NB4 (cell line): ENCODE data around the gene CCDC137.

ENCODE experiments used
- DNase-seq: peaks from one replicate; pipeline ENCODE4 v3.0.0; 2010; ENCODE audit warnings: low read depth
- H3K4me3 ChIP-seq: one replicate; pipeline ENCODE4 v1.5.1; 2011; ENCODE audit warnings: mild to moderate bottlenecking, low read depth, low read length, moderate library complexity
- CTCF ChIP-seq: IDR thresholded peaks from one replicate; pipeline ENCODE4 v1.5.1; 2012; ENCODE audit warnings: low read depth, low read length
- MAX ChIP-seq: IDR thresholded peaks from 2 replicates; pipeline ENCODE4 v1.6.1; 2011; ENCODE audit warnings: low read depth, low read length
- MYC ChIP-seq: IDR thresholded peaks from 2 replicates; pipeline ENCODE4 v1.6.1; 2011; ENCODE audit warnings: low read depth, low read length
- POLR2A ChIP-seq: IDR thresholded peaks from 2 replicates; pipeline ENCODE4 v1.6.1; 2011; ENCODE audit warnings: mild to moderate bottlenecking; ENCODE audit not compliant: insufficient read length; ENCODE audit errors: extremely low read depth

The CCDC137 gene

GRCh38 chr17:81635431-81635830, 31.1 kb upstream of the CCDC137 start:
- peak overlapping the region; percentile 95 for H3K4me3 ChIP-seq
- no peak for DNase-seq
- TF ChIP-seq CTCF (no peak), MYC (no peak), POLR2A (no peak), MAX (no peak)

- peak overlapping the region; percentile 95 for H3K4me3 ChIP-seq
- TF ChIP-seq POLR2A, result no peak
- no peak for TF ChIP-seq MYC
- no peak for TF ChIP-seq CTCF
- no peak for TF ChIP-seq MAX
- no peak for DNase-seq
These were observed 30.5 kb upstream of the CCDC137 start for GRCh38 chr17:81635973-81636504.

GRCh38 chr17:81636505-81637288, 29.8 kb upstream of the CCDC137 start, which contains the start of the genes NPLOC4 and TSPAN10:
NPLOC4 (minus strand) TSS chr17:81637112; CDS start chr17:81636930, 182 bp downstream.
TSPAN10 (plus strand) TSS chr17:81637196; CDS start chr17:81642413, 5,217 bp downstream.
- peak; percentile 86 for DNase-seq
- TF ChIP-seq MYC, result peak; percentile 73
- TF ChIP-seq MAX, result peak; percentile 60; the same call in 1 of the 2 replicates
- TF ChIP-seq POLR2A, result peak; percentile 73
- no peak for TF ChIP-seq CTCF
- peak within 1 kb of the TSS; percentile 95 for H3K4me3 ChIP-seq

- H3K4me3 ChIP-seq, result no peak overlapping the region
- DNase-seq, result no peak
- no peak for TF ChIP-seq MAX
- TF ChIP-seq MYC, result no peak
- TF ChIP-seq POLR2A, result no peak
- TF ChIP-seq CTCF, result no peak
These were observed 27.9 kb upstream of the CCDC137 start for GRCh38 chr17:81638683-81639082.

- no peak overlapping the region for H3K4me3 ChIP-seq
- TF ChIP-seq CTCF (no peak), POLR2A (no peak), MYC (no peak), MAX (no peak)
- DNase-seq, result no peak
These were observed 26.5 kb upstream of the CCDC137 start for GRCh38 chr17:81640011-81640410.
